ENCODE measurements around the gene CNST. TPM values are rescaled to one million over a fixed set of nuclear protein-coding genes. Genes with fewer than 3 reads are reported as not detected.

Gene CNST
- total and polyA plus RNA-seq, 2 of the 13 experiments (the other 11 are each of a cell fraction or from before 2014, with no cell fraction given) = 6.3 to 12.4 TPM

DNA sequence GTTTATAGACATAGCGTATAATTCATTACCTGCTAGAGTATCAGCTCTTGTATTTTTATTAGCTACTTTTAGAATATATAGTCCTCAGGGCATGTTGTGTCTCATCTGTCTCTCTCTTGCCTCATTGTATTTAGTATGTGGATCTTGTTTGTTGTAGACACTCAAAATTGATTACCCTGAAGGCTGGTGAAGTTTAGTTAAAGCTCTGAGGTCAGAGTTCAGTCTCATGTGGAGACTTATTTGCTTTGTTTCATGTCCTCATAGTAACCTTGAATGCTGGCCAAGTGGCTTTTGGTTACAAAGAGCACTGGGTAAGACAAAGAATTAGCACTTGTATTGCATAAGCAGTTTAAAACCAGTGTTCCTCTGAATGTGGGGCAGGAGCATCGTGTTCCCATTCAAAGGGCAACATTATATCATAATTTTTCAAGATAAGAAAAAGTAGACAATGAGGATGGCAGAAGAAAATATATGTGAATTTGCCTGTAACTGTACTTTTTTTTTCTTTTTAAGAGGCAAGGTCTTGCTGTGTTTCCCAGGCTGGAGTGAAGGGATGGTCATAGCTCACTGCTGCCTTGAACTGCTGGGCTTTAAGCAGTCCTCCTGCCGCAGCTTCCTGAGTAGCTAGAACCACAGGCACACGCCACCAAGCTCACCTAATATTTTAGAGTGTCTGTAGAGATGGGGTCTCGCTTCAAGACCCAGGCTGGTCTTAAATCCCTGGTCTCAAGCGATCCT lies 17.4 kb downstream of the CNST start (continued):
- TF ChIP-seq, protein P1, sequence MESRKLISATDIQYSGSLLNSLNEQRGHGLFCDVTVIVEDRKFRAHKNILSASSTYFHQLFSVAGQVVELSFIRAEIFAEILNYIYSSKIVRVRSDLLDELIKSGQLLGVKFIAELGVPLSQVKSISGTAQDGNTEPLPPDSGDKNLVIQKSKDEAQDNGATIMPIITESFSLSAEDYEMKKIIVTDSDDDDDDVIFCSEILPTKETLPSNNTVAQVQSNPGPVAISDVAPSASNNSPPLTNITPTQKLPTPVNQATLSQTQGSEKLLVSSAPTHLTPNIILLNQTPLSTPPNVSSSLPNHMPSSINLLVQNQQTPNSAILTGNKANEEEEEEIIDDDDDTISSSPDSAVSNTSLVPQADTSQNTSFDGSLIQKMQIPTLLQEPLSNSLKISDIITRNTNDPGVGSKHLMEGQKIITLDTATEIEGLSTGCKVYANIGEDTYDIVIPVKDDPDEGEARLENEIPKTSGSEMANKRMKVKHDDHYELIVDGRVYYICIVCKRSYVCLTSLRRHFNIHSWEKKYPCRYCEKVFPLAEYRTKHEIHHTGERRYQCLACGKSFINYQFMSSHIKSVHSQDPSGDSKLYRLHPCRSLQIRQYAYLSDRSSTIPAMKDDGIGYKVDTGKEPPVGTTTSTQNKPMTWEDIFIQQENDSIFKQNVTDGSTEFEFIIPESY (CRISPR knock-in tag; IDR thresholded peaks at IDR 0.05) = peak; percentile 64
- peak; percentile 55; the same call in 1 of the 2 replicates for TF ChIP-seq MEIS1 (CRISPR knock-in tag; IDR thresholded peaks at IDR 0.05; ENCODE audit: borderline replicate concordance)
- 0 out of 2 replicates have a peak, but pooled peaks have one; percentile 73 for TF ChIP-seq KLF11 (CRISPR knock-in tag; IDR thresholded peaks at IDR 0.05)
- TF ChIP-seq, protein P2, sequence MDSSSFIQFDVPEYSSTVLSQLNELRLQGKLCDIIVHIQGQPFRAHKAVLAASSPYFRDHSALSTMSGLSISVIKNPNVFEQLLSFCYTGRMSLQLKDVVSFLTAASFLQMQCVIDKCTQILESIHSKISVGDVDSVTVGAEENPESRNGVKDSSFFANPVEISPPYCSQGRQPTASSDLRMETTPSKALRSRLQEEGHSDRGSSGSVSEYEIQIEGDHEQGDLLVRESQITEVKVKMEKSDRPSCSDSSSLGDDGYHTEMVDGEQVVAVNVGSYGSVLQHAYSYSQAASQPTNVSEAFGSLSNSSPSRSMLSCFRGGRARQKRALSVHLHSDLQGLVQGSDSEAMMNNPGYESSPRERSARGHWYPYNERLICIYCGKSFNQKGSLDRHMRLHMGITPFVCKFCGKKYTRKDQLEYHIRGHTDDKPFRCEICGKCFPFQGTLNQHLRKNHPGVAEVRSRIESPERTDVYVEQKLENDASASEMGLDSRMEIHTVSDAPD (CRISPR knock-in tag; IDR thresholded peaks at IDR 0.05) = no peak
- TF ChIP-seq, protein P3, sequence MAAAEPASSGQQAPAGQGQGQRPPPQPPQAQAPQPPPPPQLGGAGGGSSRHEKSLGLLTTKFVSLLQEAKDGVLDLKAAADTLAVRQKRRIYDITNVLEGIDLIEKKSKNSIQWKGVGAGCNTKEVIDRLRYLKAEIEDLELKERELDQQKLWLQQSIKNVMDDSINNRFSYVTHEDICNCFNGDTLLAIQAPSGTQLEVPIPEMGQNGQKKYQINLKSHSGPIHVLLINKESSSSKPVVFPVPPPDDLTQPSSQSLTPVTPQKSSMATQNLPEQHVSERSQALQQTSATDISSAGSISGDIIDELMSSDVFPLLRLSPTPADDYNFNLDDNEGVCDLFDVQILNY (CRISPR knock-in tag; conservative IDR thresholded peaks at IDR 0.05) = no peak
- peak; percentile 96 for TF ChIP-seq SOX13 (IDR thresholded peaks at IDR 0.05)
- TF ChIP-seq SOX13 (CRISPR knock-in tag; conservative IDR thresholded peaks at IDR 0.05 in 1 of 2, IDR thresholded peaks at IDR 0.05 in 1 of 2) = peak in 1 of 2 experiments; percentile 99; a peak in 2 of 4 replicates
- TF ChIP-seq CREB1 (IDR thresholded peaks at IDR 0.05) = 0 out of 2 replicates have a peak, but pooled peaks have one; percentile 18
- TF ChIP-seq CREB1 (CRISPR knock-in tag; IDR thresholded peaks at IDR 0.05) = peak; percentile 74
- no peak for TF ChIP-seq TEAD2 (CRISPR knock-in tag; IDR thresholded peaks at IDR 0.05)
- TF ChIP-seq ZNF556 (CRISPR knock-in tag; IDR thresholded peaks at IDR 0.05; ENCODE audit: borderline replicate concordance) = peak; percentile 70; the same call in 1 of the 2 replicates
- no peak for TF ChIP-seq NFKB2 (CRISPR knock-in tag; IDR thresholded peaks at IDR 0.05; ENCODE audit: borderline replicate concordance)
- TF ChIP-seq ZNF354B (CRISPR knock-in tag; IDR thresholded peaks at IDR 0.05) = no peak
- no peak for TF ChIP-seq ZNF703 (CRISPR knock-in tag; IDR thresholded peaks at IDR 0.05; ENCODE audit: borderline replicate concordance)
- TF ChIP-seq, protein P4, sequence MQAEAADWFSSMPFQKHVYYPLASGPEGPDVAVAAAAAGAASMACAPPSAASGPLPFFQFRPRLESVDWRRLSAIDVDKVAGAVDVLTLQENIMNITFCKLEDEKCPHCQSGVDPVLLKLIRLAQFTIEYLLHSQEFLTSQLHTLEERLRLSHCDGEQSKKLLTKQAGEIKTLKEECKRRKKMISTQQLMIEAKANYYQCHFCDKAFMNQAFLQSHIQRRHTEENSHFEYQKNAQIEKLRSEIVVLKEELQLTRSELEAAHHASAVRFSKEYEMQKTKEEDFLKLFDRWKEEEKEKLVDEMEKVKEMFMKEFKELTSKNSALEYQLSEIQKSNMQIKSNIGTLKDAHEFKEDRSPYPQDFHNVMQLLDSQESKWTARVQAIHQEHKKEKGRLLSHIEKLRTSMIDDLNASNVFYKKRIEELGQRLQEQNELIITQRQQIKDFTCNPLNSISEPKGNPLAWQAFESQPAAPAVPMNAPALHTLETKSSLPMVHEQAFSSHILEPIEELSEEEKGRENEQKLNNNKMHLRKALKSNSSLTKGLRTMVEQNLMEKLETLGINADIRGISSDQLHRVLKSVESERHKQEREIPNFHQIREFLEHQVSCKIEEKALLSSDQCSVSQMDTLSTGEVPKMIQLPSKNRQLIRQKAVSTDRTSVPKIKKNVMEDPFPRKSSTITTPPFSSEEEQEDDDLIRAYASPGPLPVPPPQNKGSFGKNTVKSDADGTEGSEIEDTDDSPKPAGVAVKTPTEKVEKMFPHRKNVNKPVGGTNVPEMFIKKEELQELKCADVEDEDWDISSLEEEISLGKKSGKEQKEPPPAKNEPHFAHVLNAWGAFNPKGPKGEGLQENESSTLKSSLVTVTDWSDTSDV (CRISPR knock-in tag; IDR thresholded peaks at IDR 0.05) = no peak
- 0 out of 2 replicates have a peak, but pooled peaks have one; percentile 39 for TF ChIP-seq ZNF670 (CRISPR knock-in tag; IDR thresholded peaks at IDR 0.05; ENCODE audit: borderline replicate concordance)
- TF ChIP-seq, protein P5, sequence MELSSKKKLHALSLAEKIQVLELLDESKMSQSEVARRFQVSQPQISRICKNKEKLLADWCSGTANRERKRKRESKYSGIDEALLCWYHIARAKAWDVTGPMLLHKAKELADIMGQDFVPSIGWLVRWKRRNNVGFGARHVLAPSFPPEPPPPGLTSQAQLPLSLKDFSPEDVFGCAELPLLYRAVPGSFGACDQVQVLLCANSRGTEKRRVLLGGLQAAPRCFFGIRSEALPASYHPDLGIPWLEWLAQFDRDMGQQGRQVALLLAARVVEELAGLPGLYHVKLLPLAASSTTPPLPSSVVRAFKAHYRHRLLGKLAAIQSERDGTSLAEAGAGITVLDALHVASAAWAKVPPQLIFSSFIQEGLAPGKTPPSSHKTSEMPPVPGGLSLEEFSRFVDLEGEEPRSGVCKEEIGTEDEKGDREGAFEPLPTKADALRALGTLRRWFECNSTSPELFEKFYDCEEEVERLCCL (CRISPR knock-in tag; IDR thresholded peaks at IDR 0.05; ENCODE audit: borderline replicate concordance) = no peak
- TF ChIP-seq AGO2 (optimal IDR thresholded peaks at IDR 0.05; ENCODE audit: low read depth, low read length) = no peak
- no peak for TF ChIP-seq SOX6 (IDR thresholded peaks at IDR 0.05)
- peak; percentile 100 for TF ChIP-seq SOX6 (CRISPR knock-in tag; IDR thresholded peaks at IDR 0.05)
- TF ChIP-seq ZNF251 (CRISPR knock-in tag; IDR thresholded peaks at IDR 0.05) = no peak
- TF ChIP-seq ZMYM3 (CRISPR knock-in tag; IDR thresholded peaks at IDR 0.05) = no peak; the same call in 1 of the 2 replicates

Data from HepG2 (cell line).